Measurements from ENCODE around the gene EML6. TPM values are rescaled to one million over a fixed set of nuclear protein-coding genes. Genes with fewer than 3 reads are reported as not detected.

EML6 gene
- total RNA-seq, 4 donors from 2014 or later, result 0.51 to 1.1 (median 0.61) TPM

DNA sequence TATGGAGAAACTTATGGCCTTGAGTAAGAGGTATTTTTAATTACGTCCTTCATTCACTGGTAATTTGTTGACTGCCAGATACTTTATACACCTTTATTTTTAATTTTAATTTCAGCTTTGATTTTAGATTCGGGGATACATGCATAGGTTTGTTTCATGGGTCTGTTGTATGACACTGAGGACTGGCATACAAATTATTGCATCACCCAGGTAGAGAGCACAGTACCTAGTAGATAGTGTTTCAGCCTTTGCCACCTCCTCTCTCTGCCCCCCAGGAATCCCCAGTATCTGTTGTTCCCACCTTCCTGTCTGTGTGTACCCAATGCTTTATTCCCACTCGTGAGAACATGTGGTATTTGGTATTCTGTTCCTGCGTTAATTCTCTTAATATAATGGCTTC lies 188.8 kb downstream of the EML6 start:
- TF ChIP-seq CTCF (IDR thresholded peaks at IDR 0.05; ENCODE audit: low read depth), result no peak

DNA sequence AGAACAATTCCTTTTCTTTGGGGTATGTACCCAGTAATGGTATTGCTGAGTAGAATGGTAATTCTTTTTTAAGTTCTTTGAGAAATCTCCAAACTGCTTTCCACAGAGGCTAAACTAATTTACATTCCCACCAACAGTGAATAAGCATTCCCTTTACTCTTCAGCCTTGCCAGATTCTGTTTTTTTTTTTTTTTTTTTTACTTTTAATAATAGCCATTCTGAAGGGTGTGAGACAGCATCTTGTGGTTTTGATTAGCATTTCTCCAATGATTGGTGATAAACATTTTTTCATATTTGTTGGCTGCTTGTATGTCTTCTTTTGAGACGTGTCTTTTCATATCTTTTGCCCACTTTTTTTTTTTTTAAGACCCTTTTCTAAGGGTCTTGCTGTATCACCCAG lies 189.4 kb downstream of the EML6 start:
- no peak for TF ChIP-seq CTCF (IDR thresholded peaks at IDR 0.05; ENCODE audit: low read depth)

DNA sequence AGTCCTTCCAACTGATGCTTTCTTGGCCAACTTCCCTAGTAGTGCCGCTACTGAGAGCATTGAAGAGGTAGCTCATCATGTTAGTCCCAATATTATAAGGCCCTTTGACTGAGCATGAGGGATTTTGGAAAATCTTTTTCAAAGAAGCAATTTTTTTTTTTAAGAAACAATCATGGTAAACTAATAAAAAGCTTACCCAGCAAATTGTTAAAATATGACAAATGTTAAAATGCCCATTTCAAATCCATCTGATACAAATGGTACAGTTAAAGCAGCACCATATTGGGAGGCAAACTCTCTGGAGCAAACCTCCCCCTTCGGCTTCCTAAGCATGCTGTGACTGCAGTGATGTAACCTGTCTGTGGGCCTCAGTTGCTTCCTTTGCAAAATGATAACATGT lies 191.2 kb downstream of the EML6 start:
- no peak for TF ChIP-seq CTCF (IDR thresholded peaks at IDR 0.05; ENCODE audit: low read depth)

DNA sequence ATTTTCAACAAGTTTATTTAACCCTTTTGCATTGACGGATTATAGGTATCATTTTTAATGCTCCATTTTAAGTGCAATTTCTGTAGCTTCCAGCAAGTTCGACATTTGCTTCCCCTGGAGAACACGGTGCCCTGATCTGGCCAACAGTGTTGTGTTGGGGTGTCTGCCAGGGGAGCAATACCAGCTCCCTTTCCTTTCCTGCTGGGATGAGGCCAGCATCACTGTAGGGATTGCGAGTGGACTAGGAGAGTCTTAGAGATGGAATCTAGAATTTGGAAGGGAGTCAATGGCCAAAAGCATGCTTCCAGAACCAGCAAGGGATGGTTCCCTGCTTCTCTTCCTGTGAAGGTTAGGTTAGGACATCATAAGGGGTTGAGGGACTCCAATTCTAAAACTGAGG lies 191.6 kb downstream of the EML6 start:
- TF ChIP-seq CTCF (IDR thresholded peaks at IDR 0.05; ENCODE audit: low read depth), result no peak

- no peak for TF ChIP-seq CTCF (IDR thresholded peaks at IDR 0.05; ENCODE audit: low read depth)
Measured at GRCh38 chr2:54916637-54917036, 193.2 kb downstream of the EML6 start.

GRCh38 chr2:54918647-54919280 lies 195.3 kb downstream of the EML6 start:
- TF ChIP-seq CTCF (IDR thresholded peaks at IDR 0.05; ENCODE audit: low read depth), result no peak

- TF ChIP-seq CTCF (IDR thresholded peaks at IDR 0.05; ENCODE audit: low read depth), result no peak
Measured at GRCh38 chr2:54920660-54921059, 197.2 kb downstream of the EML6 start.
